Globus pallidus (tissue), 1 donor: ENCODE measurements around the gene POMT1.
"Not testable (repeated sequence)": the region's sequence is repeated elsewhere in the genome, so short reads cannot be mapped to it uniquely, and the experiment has no call there.

Source experiments
- DNase-seq: peaks from one replicate; pipeline ENCODE4 v3.0.0-alpha.2; 2015; ENCODE audit warnings: low spot score

Gene POMT1

GRCh38 chr9:131525643-131526565, 23.2 kb downstream of the POMT1 start:
- peak; percentile 82 for DNase-seq

GRCh38 chr9:131528186-131528585, 25.5 kb downstream of the POMT1 start:
- no peak for DNase-seq

- DNase-seq = no peak
Measured at GRCh38 chr9:131528886-131529505, 26.3 kb downstream of the POMT1 start.

GRCh38 chr9:131529597-131530545, 27.2 kb downstream of the POMT1 start:
- DNase-seq = no peak

GRCh38 chr9:131530546-131530919, 27.8 kb downstream of the POMT1 start:
- DNase-seq = no peak

GRCh38 chr9:131530920-131531832, 28.5 kb downstream of the POMT1 start, which contains the start of gene UCK1:
TSS of gene UCK1 (minus strand) at chr9:131531263. CDS start at chr9:131531174, 89 bp downstream.
- peak; percentile 80 for DNase-seq

GRCh38 chr9:131534721-131535237, 32.1 kb downstream of the POMT1 start:
- no peak for DNase-seq

GRCh38 chr9:131537946-131538345, 35.2 kb downstream of the POMT1 start:
- no peak for DNase-seq

- no peak for DNase-seq
Measured at GRCh38 chr9:131539223-131539923, 36.7 kb downstream of the POMT1 start.

GRCh38 chr9:131543141-131543540, 40.4 kb downstream of the POMT1 start:
- no peak for DNase-seq

- no peak for DNase-seq
Measured at GRCh38 chr9:131545003-131545785, 42.5 kb downstream of the POMT1 start, which contains the start of gene PRRT1B. TSS of gene PRRT1B (plus strand) at chr9:131545523. CDS start at chr9:131545616, 93 bp downstream.

- DNase-seq = no peak
Measured at GRCh38 chr9:131545786-131546335, 43.1 kb downstream of the POMT1 start.

- DNase-seq = no peak
Measured at GRCh38 chr9:131546336-131547084, 43.8 kb downstream of the POMT1 start.

- not testable (repeated sequence) for DNase-seq
Measured at GRCh38 chr9:131549186-131549585, 46.5 kb downstream of the POMT1 start.

- not testable (repeated sequence) for DNase-seq
Measured at GRCh38 chr9:131550465-131550864, 47.7 kb downstream of the POMT1 start.

- DNase-seq = no peak
Measured at GRCh38 chr9:131552030-131552429, 49.3 kb downstream of the POMT1 start.

GRCh38 chr9:131554087-131554842, 51.5 kb downstream of the POMT1 start:
- no peak for DNase-seq
